Activated CD4-positive, alpha-beta T cell treated with anti-CD3 and anti-CD28 coated beads, Interleukin-2, amount 10 ng/mL, durations not matched to agents 7 days and 5 days (primary cell): ENCODE data around the gene PARN. TPM values are rescaled to one million over a fixed set of nuclear protein-coding genes. Genes with fewer than 3 reads are reported as not detected.
A peak's percentile ranks its signal among the peaks of the same experiment; 100 is the strongest.

Experiments used
- CTCF ChIA-PET: fragments of 350-600 bp; sonication (Branson Sonifier 250); formaldehyde crosslinking; loops from one replicate; lab custom pipeline; 2021; ENCODE audit warnings: antibody characterized with exemption; lab: Charles Lee
- POLR2A ChIA-PET: fragments of 350-600 bp; sonication (Branson Sonifier 250); formaldehyde crosslinking; loops from one replicate; lab custom pipeline; 2021; ENCODE audit warnings: antibody characterized with exemption; lab: Charles Lee
- DNase-seq: peaks from one replicate; pipeline ENCODE4 v3.0.0-alpha.2; 2020
- H3K27ac Mint-ChIP-seq: one replicate; pipeline ENCODE4 v1.8.0; 2021; ENCODE audit warnings: mild to moderate bottlenecking, moderate library complexity, mixed read lengths
- H3K27me3 Mint-ChIP-seq: one replicate; pipeline ENCODE4 v1.8.0; 2021; ENCODE audit warnings: mixed read lengths
- H3K36me3 Mint-ChIP-seq: one replicate; pipeline ENCODE4 v1.8.0; 2021; ENCODE audit warnings: low read depth, mixed read lengths
- H3K4me1 Mint-ChIP-seq: one replicate; pipeline ENCODE4 v1.8.0; 2021; ENCODE audit warnings: mixed read lengths
- H3K4me3 Mint-ChIP-seq: one replicate; pipeline ENCODE4 v1.8.0; 2021; ENCODE audit warnings: mild to moderate bottlenecking, moderate library complexity, mixed read lengths
- H3K9me3 Mint-ChIP-seq: one replicate; pipeline ENCODE4 v1.8.0; 2021; ENCODE audit warnings: mixed read lengths
- total RNA-seq, 2 experiments: library from RNA; stranded (reverse); gene quantifications; one replicate each; pipeline ENCODE4 v1.2.3, GENCODE V29; 2021

PARN gene
- total RNA-seq, 2 experiments from 2014 or later: 41.1 to 51.8 TPM

- H3K4me3 Mint-ChIP-seq: peak overlapping the region; percentile 89
- ChIA-PET CTCF (no interaction called here), POLR2A (no interaction called here)
Measured at GRCh38 chr16:14628806-14629611, 1.1 kb downstream of the PARN start.

GRCh38 chr16:14627078-14627477, 3.0 kb downstream of the PARN start:
- no peak for DNase-seq
- POLR2A ChIA-PET: no interaction called here
- peaks cover 43% of the 10 kb centered on the region for H3K4me1 Mint-ChIP-seq
- H3K4me3 Mint-ChIP-seq: no peak overlapping the region
- CTCF ChIA-PET: interaction anchor here (1.4 kb wide), 1 partner anchor 16 kb away, joined by 4 read pairs; no protein-coding TSS in a partner anchor
- no peak overlapping the region for H3K27ac Mint-ChIP-seq
- no peaks in the 10 kb centered on the region for H3K27me3 Mint-ChIP-seq
- peaks cover 39% of the 10 kb centered on the region for H3K36me3 Mint-ChIP-seq
- H3K9me3 Mint-ChIP-seq: peaks cover 2% of the 10 kb centered on the region

More at GRCh38 chr16:14628806-14629611, 1.1 kb downstream of the PARN start:
- Mint-ChIP-seq H3K9me3 (peaks cover 2% of the 10 kb centered on the region), H3K27me3 (no peaks in the 10 kb centered on the region), H3K36me3 (peaks cover 37% of the 10 kb centered on the region), H3K27ac (peak overlapping the region; percentile 96), H3K4me1 (peaks cover 46% of the 10 kb centered on the region)
- DNase-seq: no peak

- DNase-seq: no peak
- Mint-ChIP-seq H3K27ac (no peak overlapping the region), H3K36me3 (peaks cover 29% of the 10 kb centered on the region), H3K27me3 (no peaks in the 10 kb centered on the region), H3K9me3 (no peaks in the 10 kb centered on the region), H3K4me3 (no peak overlapping the region), H3K4me1 (no peaks in the 10 kb centered on the region)
- ChIA-PET CTCF (no interaction called here), POLR2A (no interaction called here)
Measured at GRCh38 chr16:14618566-14618965, 11.5 kb downstream of the PARN start.

GRCh38 chr16:14616280-14616679, 13.8 kb downstream of the PARN start:
- ChIA-PET CTCF (interaction anchor here (1.5 to 1.6 kb wide), 2 partner anchors 8 to 17 kb away, joined by 3 to 4 read pairs; no protein-coding TSS in a partner anchor), POLR2A (no interaction called here)
- H3K4me3 Mint-ChIP-seq: no peak overlapping the region
- H3K4me1 Mint-ChIP-seq: no peaks in the 10 kb centered on the region
- H3K27ac Mint-ChIP-seq: no peak overlapping the region
- no peak for DNase-seq
- peaks cover 30% of the 10 kb centered on the region for H3K36me3 Mint-ChIP-seq
- H3K9me3 Mint-ChIP-seq: no peaks in the 10 kb centered on the region
- H3K27me3 Mint-ChIP-seq: no peaks in the 10 kb centered on the region

GRCh38 chr16:14613991-14614390, 16.1 kb downstream of the PARN start:
- POLR2A ChIA-PET: no interaction called here
- peaks cover 39% of the 10 kb centered on the region for H3K36me3 Mint-ChIP-seq
- H3K27me3 Mint-ChIP-seq: no peaks in the 10 kb centered on the region
- no peaks in the 10 kb centered on the region for H3K9me3 Mint-ChIP-seq
- no peak overlapping the region for H3K4me3 Mint-ChIP-seq
- CTCF ChIA-PET: no interaction called here
- no peak overlapping the region for H3K27ac Mint-ChIP-seq
- no peaks in the 10 kb centered on the region for H3K4me1 Mint-ChIP-seq
- DNase-seq: no peak

GRCh38 chr16:14611660-14612059, 18.4 kb downstream of the PARN start:
- POLR2A ChIA-PET: no interaction called here
- H3K36me3 Mint-ChIP-seq: peaks cover 40% of the 10 kb centered on the region
- no peaks in the 10 kb centered on the region for H3K9me3 Mint-ChIP-seq
- H3K4me1 Mint-ChIP-seq: no peaks in the 10 kb centered on the region
- H3K27ac Mint-ChIP-seq: no peak overlapping the region
- no peak overlapping the region for H3K4me3 Mint-ChIP-seq
- DNase-seq: no peak
- CTCF ChIA-PET: interaction anchor here (1.1 kb wide), 1 partner anchor 15 kb away, joined by 4 read pairs; no protein-coding TSS in a partner anchor
- H3K27me3 Mint-ChIP-seq: no peaks in the 10 kb centered on the region

GRCh38 chr16:14609716-14610115, 20.3 kb downstream of the PARN start:
- peaks cover 33% of the 10 kb centered on the region for H3K36me3 Mint-ChIP-seq
- no peaks in the 10 kb centered on the region for H3K4me1 Mint-ChIP-seq
- no peak for DNase-seq
- CTCF ChIA-PET: no interaction called here
- no peaks in the 10 kb centered on the region for H3K27me3 Mint-ChIP-seq
- no peaks in the 10 kb centered on the region for H3K9me3 Mint-ChIP-seq
- H3K4me3 Mint-ChIP-seq: no peak overlapping the region
- POLR2A ChIA-PET: no interaction called here
- H3K27ac Mint-ChIP-seq: no peak overlapping the region

GRCh38 chr16:14608604-14609003, 21.5 kb downstream of the PARN start:
- Mint-ChIP-seq H3K36me3 (peaks cover 30% of the 10 kb centered on the region), H3K27ac (peak overlapping the region; percentile 11), H3K9me3 (no peaks in the 10 kb centered on the region), H3K27me3 (no peaks in the 10 kb centered on the region), H3K4me3 (no peak overlapping the region), H3K4me1 (no peaks in the 10 kb centered on the region)
- no peak for DNase-seq
- ChIA-PET POLR2A (no interaction called here), CTCF (no interaction called here)

- POLR2A ChIA-PET: no interaction called here
- CTCF ChIA-PET: interaction anchor here (1.0 kb wide), 1 partner anchor 9 kb away, joined by 4 read pairs; no protein-coding TSS in a partner anchor
- no peaks in the 10 kb centered on the region for H3K9me3 Mint-ChIP-seq
- H3K4me1 Mint-ChIP-seq: no peaks in the 10 kb centered on the region
- H3K4me3 Mint-ChIP-seq: no peak overlapping the region
- peaks cover 32% of the 10 kb centered on the region for H3K36me3 Mint-ChIP-seq
- no peak for DNase-seq
- H3K27ac Mint-ChIP-seq: no peak overlapping the region
- no peaks in the 10 kb centered on the region for H3K27me3 Mint-ChIP-seq
Measured at GRCh38 chr16:14608111-14608566, 21.9 kb downstream of the PARN start.

- ChIA-PET CTCF (interaction anchor here (0.6 to 1.0 kb wide), 3 partner anchors 11 to 93 kb away, joined by 3 to 4 read pairs (median 3); no protein-coding TSS in a partner anchor), POLR2A (no interaction called here)
- H3K27me3 Mint-ChIP-seq: no peaks in the 10 kb centered on the region
- H3K9me3 Mint-ChIP-seq: no peaks in the 10 kb centered on the region
- H3K36me3 Mint-ChIP-seq: peaks cover 43% of the 10 kb centered on the region
- H3K4me3 Mint-ChIP-seq: no peak overlapping the region
- no peak overlapping the region for H3K27ac Mint-ChIP-seq
- H3K4me1 Mint-ChIP-seq: no peaks in the 10 kb centered on the region
- no peak for DNase-seq
Measured at GRCh38 chr16:14606102-14606501, 24.0 kb downstream of the PARN start.

- H3K27ac Mint-ChIP-seq: peak overlapping the region; percentile 22
- ChIA-PET CTCF (interaction anchor here (0.6 to 1.3 kb wide), 2 partner anchors 15 to 32 kb away, joined by 4 read pairs; no protein-coding TSS in a partner anchor), POLR2A (no interaction called here)
- DNase-seq: no peak
- H3K36me3 Mint-ChIP-seq: peaks cover 50% of the 10 kb centered on the region
- H3K27me3 Mint-ChIP-seq: no peaks in the 10 kb centered on the region
- peaks cover 3% of the 10 kb centered on the region for H3K4me1 Mint-ChIP-seq
- no peak overlapping the region for H3K4me3 Mint-ChIP-seq
- no peaks in the 10 kb centered on the region for H3K9me3 Mint-ChIP-seq
Measured at GRCh38 chr16:14602443-14602963, 27.6 kb downstream of the PARN start.

GRCh38 chr16:14600164-14600563, 29.9 kb downstream of the PARN start:
- no peak overlapping the region for H3K4me3 Mint-ChIP-seq
- peaks cover 3% of the 10 kb centered on the region for H3K4me1 Mint-ChIP-seq
- no peak overlapping the region for H3K27ac Mint-ChIP-seq
- peak; percentile 13 for DNase-seq
- no peaks in the 10 kb centered on the region for H3K9me3 Mint-ChIP-seq
- ChIA-PET CTCF (no interaction called here), POLR2A (no interaction called here)
- H3K36me3 Mint-ChIP-seq: peaks cover 47% of the 10 kb centered on the region
- H3K27me3 Mint-ChIP-seq: no peaks in the 10 kb centered on the region

GRCh38 chr16:14586637-14587305, 43.3 kb downstream of the PARN start:
- ChIA-PET CTCF (interaction anchor here (1.6 kb wide), 1 partner anchor 16 kb away, joined by 4 read pairs; no protein-coding TSS in a partner anchor), POLR2A (no interaction called here)
- no peaks in the 10 kb centered on the region for H3K27me3 Mint-ChIP-seq
- no peaks in the 10 kb centered on the region for H3K9me3 Mint-ChIP-seq
- peaks cover 38% of the 10 kb centered on the region for H3K36me3 Mint-ChIP-seq
- H3K27ac Mint-ChIP-seq: no peak overlapping the region
- DNase-seq: no peak
- H3K4me1 Mint-ChIP-seq: peaks cover 12% of the 10 kb centered on the region
- no peak overlapping the region for H3K4me3 Mint-ChIP-seq
